ENCODE results near the gene XKR3.
A peak's percentile ranks its signal among the peaks of the same experiment; 100 is the strongest.

The XKR3 gene

DNA sequence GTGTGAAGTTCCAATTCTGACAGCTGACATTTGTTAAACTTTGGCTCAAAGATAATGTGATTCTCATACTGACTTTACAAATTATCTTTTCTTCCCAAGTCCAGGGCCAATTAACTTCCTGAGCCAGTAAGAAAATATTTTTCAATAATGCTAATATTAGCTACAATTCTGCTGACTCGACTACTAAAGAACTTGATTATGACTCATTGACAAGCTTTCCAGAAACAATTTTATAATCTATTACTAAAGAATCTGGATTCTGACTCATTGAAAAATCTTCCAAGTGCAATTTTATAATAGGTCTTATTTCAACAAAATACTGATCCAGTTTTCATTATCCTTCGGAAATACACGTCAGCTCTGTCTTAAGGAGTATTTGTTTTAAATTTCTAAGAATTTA lies 12.9 kb upstream of the XKR3 start:
- H3K9ac ChIP-seq = no peak overlapping the region
- H3K4me3 ChIP-seq = no peak overlapping the region
- no peak overlapping the region for H3K27ac ChIP-seq
- no peak overlapping the region for H3K4me2 ChIP-seq
- no peaks in the 10 kb centered on the region for H3K36me3 ChIP-seq
- no peak for TF ChIP-seq Cebpa-rat (IDR thresholded peaks at IDR 0.05)
- H3K4me1 ChIP-seq = no peaks in the 10 kb centered on the region
- no peaks in the 10 kb centered on the region for H3K9me3 ChIP-seq
- no peaks in the 10 kb centered on the region for H3K27me3 ChIP-seq
- no peaks in the 10 kb centered on the region for H4K20me1 ChIP-seq

GRCh38 chr22:16834971-16835370 lies 9.8 kb upstream of the XKR3 start:
- no peaks in the 10 kb centered on the region for H4K20me1 ChIP-seq
- H3K27ac ChIP-seq = no peak overlapping the region
- H3K27me3 ChIP-seq = no peaks in the 10 kb centered on the region
- no peak overlapping the region for H3K4me3 ChIP-seq
- TF ChIP-seq Cebpa-rat (IDR thresholded peaks at IDR 0.05) = no peak
- H3K9me3 ChIP-seq = no peaks in the 10 kb centered on the region
- no peaks in the 10 kb centered on the region for H3K36me3 ChIP-seq
- H3K9ac ChIP-seq = no peak overlapping the region
- no peak overlapping the region for H3K4me2 ChIP-seq
- no peaks in the 10 kb centered on the region for H3K4me1 ChIP-seq

DNA sequence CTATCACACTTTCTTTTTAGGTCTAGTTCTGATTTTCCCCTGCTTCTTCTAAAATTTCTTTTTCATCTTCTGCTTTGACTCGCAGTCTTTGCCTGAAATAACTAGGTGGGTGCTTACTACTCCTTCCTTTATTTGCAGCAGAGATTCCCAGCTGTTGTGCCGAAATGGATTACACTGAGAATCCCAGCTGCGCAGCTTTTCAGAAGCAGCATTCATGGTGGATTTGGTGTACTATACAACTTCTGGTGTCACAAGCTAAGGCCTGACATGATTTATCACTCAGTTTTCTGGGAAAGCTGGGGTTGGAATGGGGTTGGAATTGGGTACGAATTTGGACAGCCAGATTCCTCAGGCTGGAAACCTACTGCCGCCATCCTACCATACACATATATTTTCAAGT lies 6.0 kb upstream of the XKR3 start:
- Histone ChIP-seq H3K9me3 (no peaks in the 10 kb centered on the region), H4K20me1 (no peaks in the 10 kb centered on the region), H3K4me1 (no peaks in the 10 kb centered on the region), H3K4me2 (no peak overlapping the region), H3K27ac (no peak overlapping the region), H3K36me3 (no peaks in the 10 kb centered on the region), H3K4me3 (no peak overlapping the region), H3K9ac (no peak overlapping the region), H3K27me3 (no peaks in the 10 kb centered on the region)
- TF ChIP-seq Cebpa-rat (IDR thresholded peaks at IDR 0.05) = no peak

GRCh38 chr22:16829985-16830384 lies 4.8 kb upstream of the XKR3 start:
- H3K4me3 ChIP-seq = no peak overlapping the region
- no peaks in the 10 kb centered on the region for H3K9me3 ChIP-seq
- TF ChIP-seq Cebpa-rat (IDR thresholded peaks at IDR 0.05) = no peak
- H3K4me1 ChIP-seq = peaks cover 7% of the 10 kb centered on the region
- no peak overlapping the region for H3K4me2 ChIP-seq
- H3K36me3 ChIP-seq = no peaks in the 10 kb centered on the region
- no peaks in the 10 kb centered on the region for H3K27me3 ChIP-seq
- no peaks in the 10 kb centered on the region for H4K20me1 ChIP-seq
- no peak overlapping the region for H3K9ac ChIP-seq
- H3K27ac ChIP-seq = no peak overlapping the region

GRCh38 chr22:16828876-16829275 lies 3.7 kb upstream of the XKR3 start:
- no peaks in the 10 kb centered on the region for H3K9me3 ChIP-seq
- H3K4me1 ChIP-seq = peaks cover 14% of the 10 kb centered on the region
- no peaks in the 10 kb centered on the region for H3K36me3 ChIP-seq
- H4K20me1 ChIP-seq = no peaks in the 10 kb centered on the region
- H3K9ac ChIP-seq = no peak overlapping the region
- H3K4me2 ChIP-seq = no peak overlapping the region
- no peaks in the 10 kb centered on the region for H3K27me3 ChIP-seq
- no peak for TF ChIP-seq Cebpa-rat (IDR thresholded peaks at IDR 0.05)
- H3K4me3 ChIP-seq = no peak overlapping the region
- no peak overlapping the region for H3K27ac ChIP-seq

- H3K27me3 ChIP-seq = no peaks in the 10 kb centered on the region
Observed at GRCh38 chr22:16827506-16827905, 2.3 kb upstream of the XKR3 start.

GRCh38 chr22:16819249-16819648 lies 6.0 kb downstream of the XKR3 start:
- no peaks in the 10 kb centered on the region for H4K20me1 ChIP-seq
- H3K36me3 ChIP-seq = no peaks in the 10 kb centered on the region
- no peak; the same call in 1 of the 2 replicates for TF ChIP-seq Cebpa-rat (IDR thresholded peaks at IDR 0.05)
- no peak overlapping the region for H3K27ac ChIP-seq
- no peak overlapping the region for H3K4me3 ChIP-seq
- H3K4me2 ChIP-seq = peak overlapping the region; percentile 9; the same call in 1 of the 2 replicates
- no peaks in the 10 kb centered on the region for H3K27me3 ChIP-seq
- H3K4me1 ChIP-seq = peaks cover 4% of the 10 kb centered on the region; the same call in 1 of the 2 replicates
- peaks cover 6% of the 10 kb centered on the region for H3K9me3 ChIP-seq
- no peak overlapping the region for H3K9ac ChIP-seq

More at GRCh38 chr22:16827506-16827905, 2.3 kb upstream of the XKR3 start:
- H3K4me3 ChIP-seq = no peak overlapping the region
- H3K9me3 ChIP-seq = no peaks in the 10 kb centered on the region
- H4K20me1 ChIP-seq = no peaks in the 10 kb centered on the region
- no peak overlapping the region for H3K27ac ChIP-seq
- H3K9ac ChIP-seq = no peak overlapping the region
- no peaks in the 10 kb centered on the region for H3K36me3 ChIP-seq
- TF ChIP-seq Cebpa-rat (IDR thresholded peaks at IDR 0.05) = no peak
- no peak overlapping the region for H3K4me2 ChIP-seq
- peaks cover 14% of the 10 kb centered on the region for H3K4me1 ChIP-seq

DNA sequence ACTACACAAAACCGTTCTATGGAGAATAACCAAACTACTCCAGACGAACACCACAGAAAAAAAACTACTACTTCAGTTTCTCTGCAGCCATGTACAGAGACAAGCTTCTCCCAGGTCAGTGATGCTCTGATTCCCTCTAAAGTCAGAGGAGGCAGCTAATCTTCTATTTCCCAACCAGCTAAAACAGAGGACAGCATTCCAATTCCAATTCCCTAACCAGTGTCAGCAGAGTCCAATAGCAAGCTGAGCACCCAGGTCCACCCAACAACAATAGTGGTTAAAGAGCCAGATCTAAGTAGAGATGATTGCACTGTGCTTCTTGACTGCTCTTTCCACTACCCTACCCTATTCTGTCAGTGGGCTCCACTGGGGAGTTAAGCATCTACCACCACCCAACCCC lies 6.7 kb downstream of the XKR3 start:
- no peaks in the 10 kb centered on the region for H3K36me3 ChIP-seq
- TF ChIP-seq Cebpa-rat (IDR thresholded peaks at IDR 0.05) = no peak
- H3K27me3 ChIP-seq = no peaks in the 10 kb centered on the region
- peaks cover 9% of the 10 kb centered on the region for H3K9me3 ChIP-seq
- peaks cover 4% of the 10 kb centered on the region; the same call in 1 of the 2 replicates for H3K4me1 ChIP-seq
- no peak overlapping the region for H3K9ac ChIP-seq
- no peaks in the 10 kb centered on the region for H4K20me1 ChIP-seq
- H3K4me3 ChIP-seq = no peak overlapping the region
- H3K27ac ChIP-seq = no peak overlapping the region
- no peak overlapping the region for H3K4me2 ChIP-seq

DNA sequence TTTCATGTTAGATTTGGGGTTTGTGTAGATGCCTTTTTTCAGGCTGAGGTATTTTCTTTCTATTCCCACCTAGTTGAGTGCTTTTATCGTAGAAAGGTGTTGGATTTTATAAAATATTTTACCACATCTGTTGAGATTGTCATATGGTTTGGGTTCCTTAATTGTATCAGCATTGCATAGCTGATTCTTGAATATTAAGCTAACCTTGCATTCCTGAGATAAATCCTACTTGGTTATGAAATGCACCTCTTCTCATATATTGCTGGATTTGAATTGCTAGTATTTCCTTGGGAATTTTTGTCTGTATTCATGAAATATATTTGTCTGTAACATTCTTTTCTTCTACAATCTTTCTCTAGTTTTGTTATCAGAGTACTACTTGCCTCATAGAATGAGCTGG lies 10.1 kb downstream of the XKR3 start:
- Histone ChIP-seq H3K36me3 (no peaks in the 10 kb centered on the region), H4K20me1 (no peaks in the 10 kb centered on the region)
- no peak for TF ChIP-seq Cebpa-rat (IDR thresholded peaks at IDR 0.05)

DNA sequence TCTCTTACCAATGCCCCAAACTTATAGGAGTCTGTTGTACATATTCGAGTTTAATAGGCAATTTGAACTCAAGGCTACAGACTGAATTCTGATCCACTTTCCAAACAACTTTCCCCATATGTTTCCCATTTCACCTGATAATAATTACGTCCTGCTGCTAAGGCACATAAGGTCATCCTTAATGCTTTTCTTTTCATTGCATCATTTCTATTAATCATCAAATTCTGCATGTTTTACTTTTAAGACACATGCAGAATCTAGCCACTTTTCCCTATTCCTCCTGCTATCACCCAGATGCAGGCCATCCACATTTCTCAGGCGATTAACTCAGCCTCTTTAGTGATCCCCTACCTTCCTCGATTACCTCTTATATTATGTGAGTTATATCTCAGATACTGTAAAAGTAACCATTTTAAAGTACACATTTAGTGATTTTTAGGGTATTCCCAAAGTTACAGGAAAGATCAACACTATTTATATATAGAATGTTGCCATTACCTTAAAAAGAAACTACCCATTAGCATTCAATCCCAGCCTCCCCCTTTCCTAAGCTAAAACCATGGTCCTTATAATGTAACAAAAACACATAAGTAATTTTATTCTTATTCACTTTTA lies 14.9 kb downstream of the XKR3 start:
- TF ChIP-seq Cebpa-rat (IDR thresholded peaks at IDR 0.05) = no peak
- Histone ChIP-seq H3K27me3 (no peaks in the 10 kb centered on the region), H3K9me3 (peaks cover 9% of the 10 kb centered on the region), H3K27ac (no peak overlapping the region), H3K4me2 (peak overlapping the region; percentile 66), H3K4me3 (no peak overlapping the region), H3K36me3 (no peaks in the 10 kb centered on the region), H4K20me1 (no peaks in the 10 kb centered on the region), H3K9ac (no peak overlapping the region), H3K4me1 (peaks cover 31% of the 10 kb centered on the region)

More for the DNA sequence above, 10.1 kb downstream of the XKR3 start:
- Histone ChIP-seq H3K9me3 (peaks cover 9% of the 10 kb centered on the region), H3K9ac (no peak overlapping the region), H3K27me3 (no peaks in the 10 kb centered on the region), H3K4me2 (no peak overlapping the region), H3K4me1 (peaks cover 28% of the 10 kb centered on the region), H3K27ac (no peak overlapping the region), H3K4me3 (no peak overlapping the region)

DNA sequence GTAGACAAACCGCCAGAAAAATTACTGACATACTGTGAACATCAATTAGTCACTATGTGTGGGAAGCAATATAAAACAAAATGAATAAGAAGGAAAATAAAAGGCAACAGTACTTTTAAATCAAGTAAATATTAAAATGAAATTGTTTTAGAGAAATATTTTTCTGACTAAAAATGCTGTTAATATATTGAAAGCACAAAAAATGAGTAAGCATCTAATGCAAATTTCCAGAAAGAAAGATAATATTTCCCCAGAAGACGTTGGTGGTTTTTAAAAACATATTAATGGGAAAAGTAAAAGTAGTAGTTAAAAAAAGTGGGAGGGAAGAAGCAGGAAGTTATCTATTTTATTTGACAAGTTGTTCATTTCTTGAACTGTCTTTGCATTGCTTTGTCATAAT lies 16.5 kb downstream of the XKR3 start:
- no peak overlapping the region for H3K4me2 ChIP-seq
- no peaks in the 10 kb centered on the region for H3K27me3 ChIP-seq
- H3K9me3 ChIP-seq = no peaks in the 10 kb centered on the region
- no peak overlapping the region for H3K9ac ChIP-seq
- no peaks in the 10 kb centered on the region for H3K36me3 ChIP-seq
- no peaks in the 10 kb centered on the region for H4K20me1 ChIP-seq
- no peak for TF ChIP-seq Cebpa-rat (IDR thresholded peaks at IDR 0.05)
- H3K4me1 ChIP-seq = peaks cover 31% of the 10 kb centered on the region
- H3K27ac ChIP-seq = no peak overlapping the region
- H3K4me3 ChIP-seq = no peak overlapping the region
